IMR-90 (cell line): Measurements from ENCODE around the gene GSDMA. TPM values are rescaled to one million over a fixed set of nuclear protein-coding genes. Genes with fewer than 3 reads are reported as not detected.

ENCODE experiments used
- ATAC-seq: fragments of 200-7000 bp; cut with Tn5 transposase; 2 replicates; pipeline ENCODE4 v1.9.1; 2020; ENCODE audit warnings: low read depth, mild to moderate bottlenecking, moderate library complexity
- BruUV-seq: library from RNA; stranded (reverse); fragments of 400-500 nt; replicated peaks from 2 replicates; lab custom pipeline; 2021; lab: Mats Ljungman, UMichigan
- CTCF ChIA-PET: fragments of 300-600 bp; formaldehyde crosslinking; extraction: SDS; loops from one replicate; lab custom pipeline; 2021; ENCODE audit warnings: antibody characterized with exemption; lab: Yijun Ruan, JAX
- POLR2A ChIA-PET: fragments of 300-600 bp; sonication (Branson Sonifier 250); formaldehyde crosslinking; loops from one replicate; lab custom pipeline; 2022; ENCODE audit warnings: antibody characterized with exemption; ENCODE audit not compliant: unreplicated experiment; lab: Charles Lee
- DNase-seq: peaks from one replicate; pipeline ENCODE4 v3.0.0; 2013
- H2AFZ ChIP-seq: replicated peaks from 2 replicates; pipeline ENCODE3; 2013; ENCODE audit warnings: low read length, mild to moderate bottlenecking; ENCODE audit not compliant: poor library complexity
- H2AK5ac ChIP-seq: 2 replicates; pipeline ENCODE4 v1.6.1; 2013; ENCODE audit warnings: low read depth, low read length, inconsistent platforms
- H2AK9ac ChIP-seq: replicated peaks from 2 replicates; pipeline ENCODE3; 2013; ENCODE audit warnings: mild to moderate bottlenecking, low read depth, low read length, moderate library complexity; ENCODE audit not compliant: poor library complexity
- H2BK120ac ChIP-seq: 2 replicates; pipeline ENCODE4 v1.6.1; 2013; ENCODE audit warnings: low read depth, low read length, inconsistent platforms
- H2BK15ac ChIP-seq: 3 replicates; pipeline ENCODE4 v1.6.1; 2013; ENCODE audit warnings: low read depth, low read length, inconsistent platforms
- H2BK20ac ChIP-seq: 2 replicates; pipeline ENCODE4 v1.6.1; 2013; ENCODE audit warnings: low read depth, mild to moderate bottlenecking, inconsistent platforms, low read length, moderate library complexity
- H2BK5ac ChIP-seq: 2 replicates; pipeline ENCODE4 v1.6.1; 2013; ENCODE audit warnings: mild to moderate bottlenecking, low read depth, low read length, inconsistent platforms; ENCODE audit not compliant: poor library complexity, severe bottlenecking
- H3K14ac ChIP-seq: replicated peaks from 2 replicates; pipeline ENCODE4 v1.6.1; 2013; ENCODE audit warnings: low read depth, low read length, inconsistent platforms
- H3K18ac ChIP-seq: 2 replicates; pipeline ENCODE4 v1.6.1; 2013; ENCODE audit warnings: low read depth, low read length, control low read depth
- H3K23ac ChIP-seq: 2 replicates; pipeline ENCODE4 v1.6.1; 2013; ENCODE audit warnings: low read depth, low read length, inconsistent platforms
- H3K27ac ChIP-seq: 2 replicates; pipeline ENCODE4 v1.5.1; 2013; ENCODE audit warnings: mild to moderate bottlenecking, control low read depth, low read length; ENCODE audit not compliant: insufficient read depth
- H3K27me3 ChIP-seq: 2 replicates; pipeline ENCODE4 v1.6.1; 2013; ENCODE audit warnings: low read length; ENCODE audit not compliant: control insufficient read depth, insufficient read depth
- H3K36me3 ChIP-seq: 2 replicates; pipeline ENCODE4 v1.6.1; 2013; ENCODE audit warnings: low read length, mixed read lengths; ENCODE audit not compliant: control insufficient read depth, insufficient read depth
- H3K4ac ChIP-seq: 2 replicates; pipeline ENCODE4 v1.6.1; 2013; ENCODE audit warnings: low read depth, low read length, inconsistent platforms
- H3K4me1 ChIP-seq: 2 replicates; pipeline ENCODE4 v1.6.1; 2013; ENCODE audit warnings: low read length, mixed read lengths; ENCODE audit not compliant: control insufficient read depth, insufficient read depth
- H3K4me2 ChIP-seq: 2 replicates; pipeline ENCODE4 v1.6.1; 2013; ENCODE audit warnings: low read depth, mild to moderate bottlenecking, control low read depth, low read length, moderate library complexity
- H3K4me3 ChIP-seq: 2 replicates; pipeline ENCODE4 v1.5.1; 2013; ENCODE audit warnings: low read depth, mild to moderate bottlenecking, control low read depth, low read length, moderate library complexity; ENCODE audit not compliant: insufficient read depth
- H3K56ac ChIP-seq: 2 replicates; pipeline ENCODE4 v1.6.1; 2013; ENCODE audit warnings: low read length, inconsistent platforms; ENCODE audit not compliant: insufficient read depth; ENCODE audit errors: extremely low read depth
- H3K79me1 ChIP-seq, 2 experiments: 2 replicates each; pipeline ENCODE4 v1.6.1; 2013; ENCODE audit warnings: low read length in 2 of 2, inconsistent platforms in 1 of 2, low read depth in 1 of 2
- H3K9ac ChIP-seq: 2 replicates; pipeline ENCODE4 v1.6.1; 2013; ENCODE audit warnings: low read depth, low read length, control low read depth
- H3K9me1 ChIP-seq: 2 replicates; pipeline ENCODE4 v1.6.1; 2013; ENCODE audit warnings: low read length, inconsistent platforms; ENCODE audit not compliant: insufficient read depth
- H3K9me3 ChIP-seq: 2 replicates; pipeline ENCODE4 v1.6.1; 2013; ENCODE audit warnings: low read length; ENCODE audit not compliant: control insufficient read depth, insufficient read depth
- H4K20me1 ChIP-seq: 2 replicates; pipeline ENCODE4 v1.6.1; 2013; ENCODE audit warnings: low read length, inconsistent platforms; ENCODE audit not compliant: insufficient read depth
- H4K5ac ChIP-seq: 2 replicates; pipeline ENCODE4 v1.6.1; 2013; ENCODE audit warnings: mild to moderate bottlenecking, low read depth, low read length, control low read depth
- H4K8ac ChIP-seq, 2 experiments: 2 replicates each; pipeline ENCODE4 v1.6.1; 2013; ENCODE audit warnings: low read depth in 2 of 2, low read length in 2 of 2, control low read depth in 1 of 2, inconsistent platforms in 1 of 2
- H4K91ac ChIP-seq: 2 replicates; pipeline ENCODE4 v1.6.1; 2013; ENCODE audit warnings: low read depth, low read length, inconsistent platforms; ENCODE audit not compliant: insufficient read depth
- BHLHE40 ChIP-seq: fragments of 150-350 bp; IDR thresholded peaks from 2 replicates; pipeline ENCODE4 v1.6.1; 2016; ENCODE audit warnings: mild to moderate bottlenecking, low read depth, low read length
- FOS ChIP-seq: fragments of 150-350 bp; IDR thresholded peaks from 2 replicates; pipeline ENCODE4 v1.6.1; 2016; ENCODE audit warnings: low read depth, low read length
- MAFK ChIP-seq: IDR thresholded peaks from 2 replicates; pipeline ENCODE4 v1.6.1; 2012; ENCODE audit warnings: low read depth, low read length, improper control_type of control experiment
- NFE2L2 ChIP-seq: fragments of 150-350 bp; IDR thresholded peaks from 2 replicates; pipeline ENCODE4 v1.6.1; 2016; ENCODE audit warnings: low read depth, mild to moderate bottlenecking, low read length
- RAD21 ChIP-seq: IDR thresholded peaks from 2 replicates; pipeline ENCODE4 v1.6.1; 2012; ENCODE audit warnings: low read length, improper control_type of control experiment
- WGBS, 2 experiments: methylation state at CpG; one replicate each; pipeline versions ENCODE4 v1.1.5 to v1.1.7; 2013; ENCODE audit warnings: missing lambda C conversion rate in 2 of 2; ENCODE audit not compliant: insufficient read length in 1 of 2; ENCODE audit errors: extremely low coverage in 2 of 2; 5-methylcytosine and 5-hydroxymethylcytosine counted together
- dilution Hi-C: fragments of 300-500 bp; cut with HindIII; formaldehyde crosslinking; loops from one replicate; pipeline ENCODE4 v1.14.3; 2018; ENCODE audit warnings: low sequenced_read_pairs; ENCODE audit not compliant: unreplicated experiment
- in situ Hi-C: fragments of 300-500 bp; cut with MboI; formaldehyde crosslinking; loops from 3 replicates; pipeline ENCODE4 v1.14.3; 2019; ENCODE audit warnings: low sequenced_read_pairs, inconsistent platforms, mixed read lengths
- intact Hi-C: fragments of 100-400 bp; cut with micrococcal nuclease; formaldehyde crosslinking; loops from 2 replicates; pipeline ENCODE4 v1.10.0; 2022
- polyA plus RNA-seq, 3 experiments: library from polyadenylated mRNA; depleted of rRNA; stranded (reverse); fragments of >200 nt; gene quantifications; 2 replicates each; pipeline ENCODE4 v1.2.3, GENCODE V29; 2012; ENCODE audit warnings: low replicate concordance in 1 of 3
- total RNA-seq: library from RNA; depleted of rRNA; stranded (reverse); fragments of >200 nt; gene quantifications from 2 replicates; pipeline ENCODE4 v1.2.3, GENCODE V29; 2012
- TF ChIP-seq, protein P1 (sequence below): conservative IDR thresholded peaks from 2 replicates; pipeline ENCODE4 v1.5.1; 2012; ENCODE audit warnings: mild to moderate bottlenecking, low read depth, low read length, improper control_type of control experiment

GSDMA gene
- total and polyA plus RNA-seq, 2 of the 4 experiments (the other 2 are of a cell fraction): not detected

DNA sequence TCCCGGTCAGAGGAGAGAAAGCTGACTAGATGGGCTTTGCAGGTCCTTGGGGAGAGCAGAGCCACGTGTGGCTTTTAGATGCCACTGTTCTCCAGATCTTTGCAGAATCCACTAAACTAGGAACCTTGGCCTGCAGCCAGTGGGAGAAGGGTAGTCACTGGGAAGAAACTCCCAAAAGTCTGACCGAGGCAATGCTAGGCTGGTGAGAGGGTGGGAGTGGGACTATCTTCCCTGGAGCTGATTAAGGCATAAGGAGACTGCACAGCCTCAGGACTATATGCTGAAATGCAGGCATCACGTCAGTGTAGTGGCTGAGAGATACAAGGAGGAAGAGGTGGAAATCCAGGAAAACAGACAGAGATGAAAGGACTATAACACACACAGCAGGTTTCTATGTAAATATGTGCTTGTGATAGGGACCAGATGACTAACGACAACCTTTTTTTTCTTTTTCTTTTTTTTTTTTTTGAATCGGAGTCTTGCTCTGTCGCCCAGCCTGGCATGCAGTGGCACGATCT lies 2.2 kb upstream of the GSDMA start:
- no peak overlapping the region for H4K5ac ChIP-seq
- peak overlapping the region; percentile 7; the same call in 1 of the 2 replicates for H3K23ac ChIP-seq
- peaks cover 15% of the 10 kb centered on the region for H3K27me3 ChIP-seq
- no peak overlapping the region for H3K27ac ChIP-seq
- no peak overlapping the region for H2BK20ac ChIP-seq
- no peaks in the 10 kb centered on the region for H3K9me3 ChIP-seq
- POLR2A ChIA-PET: no interaction called here
- CTCF ChIA-PET: interaction anchor here (3.9 kb wide), 1 partner anchor 19 kb away, joined by 23 read pairs; the partner anchor contains the start of gene PSMD3
- intact Hi-C loops (no loop called here), dilution Hi-C loops (no loop called here), in situ Hi-C loops (no loop called here)
- no peaks in the 10 kb centered on the region for H3K9me1 ChIP-seq
- DNase-seq (no peak), ATAC-seq (no peak)
- H3K4ac ChIP-seq: no peak overlapping the region
- no peaks in the 10 kb centered on the region for H3K79me1 ChIP-seq
- no TSS peak for BruUV-seq
- H3K56ac ChIP-seq: no peak overlapping the region
- H2BK15ac ChIP-seq: no peak overlapping the region
- no peaks in the 10 kb centered on the region for H3K4me1 ChIP-seq
- H3K18ac ChIP-seq: no peak overlapping the region
- H2AK5ac ChIP-seq: no peak overlapping the region
- no peak overlapping the region for H4K91ac ChIP-seq
- H3K4me2 ChIP-seq: no peak overlapping the region
- no peak overlapping the region for H2BK5ac ChIP-seq
- TF ChIP-seq, protein P1, sequence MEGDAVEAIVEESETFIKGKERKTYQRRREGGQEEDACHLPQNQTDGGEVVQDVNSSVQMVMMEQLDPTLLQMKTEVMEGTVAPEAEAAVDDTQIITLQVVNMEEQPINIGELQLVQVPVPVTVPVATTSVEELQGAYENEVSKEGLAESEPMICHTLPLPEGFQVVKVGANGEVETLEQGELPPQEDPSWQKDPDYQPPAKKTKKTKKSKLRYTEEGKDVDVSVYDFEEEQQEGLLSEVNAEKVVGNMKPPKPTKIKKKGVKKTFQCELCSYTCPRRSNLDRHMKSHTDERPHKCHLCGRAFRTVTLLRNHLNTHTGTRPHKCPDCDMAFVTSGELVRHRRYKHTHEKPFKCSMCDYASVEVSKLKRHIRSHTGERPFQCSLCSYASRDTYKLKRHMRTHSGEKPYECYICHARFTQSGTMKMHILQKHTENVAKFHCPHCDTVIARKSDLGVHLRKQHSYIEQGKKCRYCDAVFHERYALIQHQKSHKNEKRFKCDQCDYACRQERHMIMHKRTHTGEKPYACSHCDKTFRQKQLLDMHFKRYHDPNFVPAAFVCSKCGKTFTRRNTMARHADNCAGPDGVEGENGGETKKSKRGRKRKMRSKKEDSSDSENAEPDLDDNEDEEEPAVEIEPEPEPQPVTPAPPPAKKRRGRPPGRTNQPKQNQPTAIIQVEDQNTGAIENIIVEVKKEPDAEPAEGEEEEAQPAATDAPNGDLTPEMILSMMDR: no peak
- TF ChIP-seq MAFK: no peak
- TF ChIP-seq RAD21: no peak
- no peak for TF ChIP-seq FOS
- TF ChIP-seq NFE2L2: no peak
- no peak for TF ChIP-seq BHLHE40
- H3K36me3 ChIP-seq: no peaks in the 10 kb centered on the region
- H2BK120ac ChIP-seq: no peak overlapping the region
- H2AK9ac ChIP-seq: peak overlapping the region; percentile 50
- H4K8ac ChIP-seq: no peak overlapping the region
- no peaks in the 10 kb centered on the region for H4K20me1 ChIP-seq
- WGBS, 2 experiments: 0% methylated on average over 2 of the region's 8 CpGs; no CpG with 5 or more reads in 1 of the 2 experiments
- no peak overlapping the region for H3K14ac ChIP-seq
- H2AFZ ChIP-seq: no peak overlapping the region
- H3K9ac ChIP-seq: no peak overlapping the region
- no peak overlapping the region for H3K4me3 ChIP-seq
